ENCODE results near the gene EFCAB11. TPM values are rescaled to one million over a fixed set of nuclear protein-coding genes. Genes with fewer than 3 reads are reported as not detected.

EFCAB11 gene
- total and polyA plus RNA-seq, 9 of the 15 experiments (the other 6 are each of a cell fraction or from before 2014, with no cell fraction given), result 13.4 to 37.9 (median 17.4) TPM

GRCh38 chr14:89884761-89885160 is 69.8 kb downstream of the EFCAB11 start (continued):
- no peak for TF ChIP-seq EHMT2 (IDR thresholded peaks at IDR 0.05)
- TF ChIP-seq ZNF561 (CRISPR knock-in tag; conservative IDR thresholded peaks at IDR 0.05), result no peak
- no peak for TF ChIP-seq HMG20B (CRISPR knock-in tag; IDR thresholded peaks at IDR 0.05)
- TF ChIP-seq ZNF280B (CRISPR knock-in tag; IDR thresholded peaks at IDR 0.05), result no peak

DNA sequence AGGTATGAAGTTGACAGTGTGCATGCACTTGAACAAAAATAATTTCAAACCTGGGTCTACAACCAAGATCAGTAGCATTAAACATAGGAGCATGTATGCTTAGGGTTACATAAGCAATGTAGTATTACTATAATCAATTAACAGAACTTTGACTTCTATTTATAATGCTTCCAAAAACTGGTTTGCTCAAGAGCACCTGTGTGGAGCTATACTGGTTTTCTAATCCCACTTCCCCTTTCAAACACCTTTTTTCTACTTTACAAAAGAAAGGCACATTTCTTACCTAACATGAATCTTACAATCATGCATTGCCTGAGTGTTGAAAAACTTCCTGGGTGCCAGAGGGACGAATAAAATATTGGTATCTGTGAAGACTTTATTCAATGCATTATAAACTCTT is 72.7 kb downstream of the EFCAB11 start:
- intact Hi-C loops (cut with micrococcal nuclease) (no loop called here), in situ Hi-C loops (cut with MboI) (no loop called here)
- Histone ChIP-seq H3K4me2 (ENCODE audit: insufficient read depth, low read length) (no peak overlapping the region), H3K36me3 (ENCODE audit: control insufficient read depth, insufficient read depth, low read length) (no peaks in the 10 kb centered on the region), H3K9me1 (ENCODE audit: control insufficient read depth, insufficient read depth, low read length) (no peaks in the 10 kb centered on the region), H3K9me3 (replicated peaks; ENCODE audit: control insufficient read depth, insufficient read depth, low read depth, low read length) (no peaks in the 10 kb centered on the region), H4K20me1 (replicated peaks; ENCODE audit: control insufficient read depth, insufficient read depth, low read length) (no peaks in the 10 kb centered on the region), H3K27ac (ENCODE audit: extremely low read depth, low read depth, low read length) (no peak overlapping the region), H2AFZ (ENCODE audit: low read depth, low read length) (no peak overlapping the region), H3K4me1 (replicated peaks in 1 of 2; ENCODE audit: control insufficient read depth in 2 of 2, insufficient read depth in 2 of 2, low read length in 2 of 2) (no peaks in the 10 kb centered on the region), H3K79me2 (ENCODE audit: control insufficient read depth, insufficient read depth, low read length) (no peaks in the 10 kb centered on the region), H3K27me3 (ENCODE audit: control insufficient read depth in 2 of 2, insufficient read depth in 2 of 2, low read length in 2 of 2) (no peaks in the 10 kb centered on the region), H3K9ac (ENCODE audit: insufficient read depth in 1 of 2, low read depth in 2 of 2, low read length in 2 of 2) (no peak overlapping the region), H3K4me3 (no peak overlapping the region)
- ChIA-PET CTCF (ENCODE audit: low intra/inter-chr PET ratio) (no interaction called here), POLR2A (no interaction called here)
- DNase-seq (ENCODE audit: extremely low read depth in 1 of 4, low spot score in 3 of 4) (no peak), FAIRE-seq (no peak), ATAC-seq (no peak)
- BruUV-seq (replicated peaks), result no TSS peak
- WGBS (ENCODE audit: insufficient coverage, low coverage, missing lambda C conversion rate), result 0% methylated on average over 1 of the region's 1 CpG
- TF ChIP-seq TGIF2 (CRISPR knock-in tag; IDR thresholded peaks at IDR 0.05), result no peak
- TF ChIP-seq HDAC3 (IDR thresholded peaks at IDR 0.05; ENCODE audit: borderline replicate concordance, partially characterized antibody), result no peak
- TF ChIP-seq CREBBP (IDR thresholded peaks at IDR 0.05; ENCODE audit: low read depth, low read length), result no peak
- TF ChIP-seq FUS (optimal IDR thresholded peaks at IDR 0.05; ENCODE audit: low read depth, low read length), result no peak
- TF ChIP-seq, protein P1, sequence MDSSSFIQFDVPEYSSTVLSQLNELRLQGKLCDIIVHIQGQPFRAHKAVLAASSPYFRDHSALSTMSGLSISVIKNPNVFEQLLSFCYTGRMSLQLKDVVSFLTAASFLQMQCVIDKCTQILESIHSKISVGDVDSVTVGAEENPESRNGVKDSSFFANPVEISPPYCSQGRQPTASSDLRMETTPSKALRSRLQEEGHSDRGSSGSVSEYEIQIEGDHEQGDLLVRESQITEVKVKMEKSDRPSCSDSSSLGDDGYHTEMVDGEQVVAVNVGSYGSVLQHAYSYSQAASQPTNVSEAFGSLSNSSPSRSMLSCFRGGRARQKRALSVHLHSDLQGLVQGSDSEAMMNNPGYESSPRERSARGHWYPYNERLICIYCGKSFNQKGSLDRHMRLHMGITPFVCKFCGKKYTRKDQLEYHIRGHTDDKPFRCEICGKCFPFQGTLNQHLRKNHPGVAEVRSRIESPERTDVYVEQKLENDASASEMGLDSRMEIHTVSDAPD (CRISPR knock-in tag; IDR thresholded peaks at IDR 0.05), result no peak
- no peak for TF ChIP-seq ATF3 (IDR thresholded peaks at IDR 0.05)
- TF ChIP-seq ATF3 (CRISPR knock-in tag; conservative IDR thresholded peaks at IDR 0.05), result no peak
- TF ChIP-seq, protein P2, sequence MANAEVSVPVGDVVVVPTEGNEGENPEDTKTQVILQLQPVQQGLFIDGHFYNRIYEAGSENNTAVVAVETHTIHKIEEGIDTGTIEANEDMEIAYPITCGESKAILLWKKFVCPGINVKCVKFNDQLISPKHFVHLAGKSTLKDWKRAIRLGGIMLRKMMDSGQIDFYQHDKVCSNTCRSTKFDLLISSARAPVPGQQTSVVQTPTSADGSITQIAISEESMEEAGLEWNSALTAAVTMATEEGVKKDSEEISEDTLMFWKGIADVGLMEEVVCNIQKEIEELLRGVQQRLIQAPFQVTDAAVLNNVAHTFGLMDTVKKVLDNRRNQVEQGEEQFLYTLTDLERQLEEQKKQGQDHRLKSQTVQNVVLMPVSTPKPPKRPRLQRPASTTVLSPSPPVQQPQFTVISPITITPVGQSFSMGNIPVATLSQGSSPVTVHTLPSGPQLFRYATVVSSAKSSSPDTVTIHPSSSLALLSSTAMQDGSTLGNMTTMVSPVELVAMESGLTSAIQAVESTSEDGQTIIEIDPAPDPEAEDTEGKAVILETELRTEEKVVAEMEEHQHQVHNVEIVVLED (CRISPR knock-in tag; IDR thresholded peaks at IDR 0.05), result no peak
- no peak for TF ChIP-seq C11orf30 (IDR thresholded peaks at IDR 0.05; ENCODE audit: low read depth)
- no peak for TF ChIP-seq ATF7 (IDR thresholded peaks at IDR 0.05)
- no peak for TF ChIP-seq ZNF395 (CRISPR knock-in tag; IDR thresholded peaks at IDR 0.05)
- TF ChIP-seq ZNF589 (CRISPR knock-in tag; IDR thresholded peaks at IDR 0.05; ENCODE audit: low read depth), result no peak
